ENCODE data around the gene VEGFC. TPM values are rescaled to one million over a fixed set of nuclear protein-coding genes. Genes with fewer than 3 reads are reported as not detected.

Gene VEGFC
- total RNA-seq, 1 donor from 2014 or later, result 0.67 TPM

DNA sequence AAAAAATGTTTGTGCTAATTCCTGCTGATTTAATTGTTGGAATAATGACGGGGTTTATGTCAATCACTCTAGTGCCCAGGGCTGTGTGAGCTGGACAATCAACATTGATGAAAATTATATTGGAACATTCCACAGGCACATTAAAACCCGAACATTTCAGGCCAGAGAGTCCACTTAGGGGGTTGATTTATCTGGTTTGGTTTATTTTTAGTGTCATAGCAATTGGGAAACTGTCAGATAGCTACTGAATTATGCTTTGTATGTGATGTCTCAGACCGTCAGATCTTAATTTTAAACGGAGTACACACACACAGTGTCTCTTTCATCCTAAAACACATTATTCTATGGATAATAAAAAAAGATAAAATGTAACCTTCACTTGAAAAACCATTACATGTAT is 51.5 kb downstream of the VEGFC start:
- no peaks in the 10 kb centered on the region for H3K27me3 Mint-ChIP-seq
- H3K9me3 Mint-ChIP-seq (ENCODE audit: low read depth), result no peaks in the 10 kb centered on the region

DNA sequence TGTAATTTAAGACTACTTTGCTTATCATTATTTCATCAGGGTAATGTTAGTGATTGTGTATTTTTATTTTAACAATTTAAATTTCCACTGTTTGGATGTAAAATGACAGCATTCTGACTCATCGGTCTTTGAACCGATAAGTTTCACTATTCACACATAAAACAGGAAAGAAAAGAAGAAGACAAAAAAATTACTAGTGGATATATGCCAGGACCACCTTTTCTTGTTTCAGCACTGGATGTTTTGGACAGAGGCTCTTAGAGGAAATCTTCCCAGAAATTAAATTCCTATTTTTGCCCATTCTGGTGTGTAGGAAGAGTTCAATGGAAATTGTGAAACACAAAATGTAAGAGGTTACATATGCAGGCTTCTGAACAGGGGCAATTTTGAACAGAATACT is 57.4 kb downstream of the VEGFC start:
- no peaks in the 10 kb centered on the region for H3K36me3 Mint-ChIP-seq (ENCODE audit: insufficient read depth)
- H3K27me3 Mint-ChIP-seq, result no peaks in the 10 kb centered on the region
- TF ChIP-seq, protein P1, sequence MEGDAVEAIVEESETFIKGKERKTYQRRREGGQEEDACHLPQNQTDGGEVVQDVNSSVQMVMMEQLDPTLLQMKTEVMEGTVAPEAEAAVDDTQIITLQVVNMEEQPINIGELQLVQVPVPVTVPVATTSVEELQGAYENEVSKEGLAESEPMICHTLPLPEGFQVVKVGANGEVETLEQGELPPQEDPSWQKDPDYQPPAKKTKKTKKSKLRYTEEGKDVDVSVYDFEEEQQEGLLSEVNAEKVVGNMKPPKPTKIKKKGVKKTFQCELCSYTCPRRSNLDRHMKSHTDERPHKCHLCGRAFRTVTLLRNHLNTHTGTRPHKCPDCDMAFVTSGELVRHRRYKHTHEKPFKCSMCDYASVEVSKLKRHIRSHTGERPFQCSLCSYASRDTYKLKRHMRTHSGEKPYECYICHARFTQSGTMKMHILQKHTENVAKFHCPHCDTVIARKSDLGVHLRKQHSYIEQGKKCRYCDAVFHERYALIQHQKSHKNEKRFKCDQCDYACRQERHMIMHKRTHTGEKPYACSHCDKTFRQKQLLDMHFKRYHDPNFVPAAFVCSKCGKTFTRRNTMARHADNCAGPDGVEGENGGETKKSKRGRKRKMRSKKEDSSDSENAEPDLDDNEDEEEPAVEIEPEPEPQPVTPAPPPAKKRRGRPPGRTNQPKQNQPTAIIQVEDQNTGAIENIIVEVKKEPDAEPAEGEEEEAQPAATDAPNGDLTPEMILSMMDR (IDR thresholded peaks at IDR 0.05; ENCODE audit: unreplicated experiment), result no peak
- DNase-seq (ENCODE audit: low spot score, unreplicated experiment), result no peak
- no peak overlapping the region for H3K4me3 Mint-ChIP-seq (ENCODE audit: low read depth)
- H3K9me3 Mint-ChIP-seq (ENCODE audit: low read depth), result no peaks in the 10 kb centered on the region
- H3K27ac Mint-ChIP-seq, result no peak overlapping the region
- no peaks in the 10 kb centered on the region for H3K4me1 Mint-ChIP-seq (ENCODE audit: low read depth)

More for the DNA sequence above, 51.5 kb downstream of the VEGFC start:
- DNase-seq (ENCODE audit: low spot score, unreplicated experiment), result no peak
- H3K4me3 Mint-ChIP-seq (ENCODE audit: low read depth), result no peak overlapping the region
- no peaks in the 10 kb centered on the region for H3K36me3 Mint-ChIP-seq (ENCODE audit: insufficient read depth)
- H3K4me1 Mint-ChIP-seq (ENCODE audit: low read depth), result no peaks in the 10 kb centered on the region
- TF ChIP-seq, protein P1 (IDR thresholded peaks at IDR 0.05; ENCODE audit: unreplicated experiment), result no peak
- no peak overlapping the region for H3K27ac Mint-ChIP-seq

DNA sequence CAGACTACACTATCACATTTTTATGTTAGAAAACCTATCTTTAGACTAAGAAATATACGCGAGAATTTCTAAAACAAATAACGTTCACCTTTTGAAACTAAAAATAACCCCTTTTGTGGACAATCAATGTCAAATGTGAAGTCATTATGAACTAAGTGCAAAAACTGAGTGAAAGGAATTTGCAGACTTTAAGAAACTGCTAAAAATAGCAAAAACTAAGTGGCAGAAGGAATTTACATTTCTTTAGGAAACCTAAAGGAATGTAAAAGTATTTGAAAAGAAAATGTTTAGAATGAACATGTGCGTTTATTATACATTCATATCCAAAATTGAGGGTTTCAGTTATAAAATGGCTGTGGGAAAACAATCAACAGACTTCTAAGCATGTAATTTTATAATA is 58.3 kb downstream of the VEGFC start:
- no peak overlapping the region for H3K4me3 Mint-ChIP-seq (ENCODE audit: low read depth)
- H3K9me3 Mint-ChIP-seq (ENCODE audit: low read depth), result no peaks in the 10 kb centered on the region
- H3K4me1 Mint-ChIP-seq (ENCODE audit: low read depth), result no peaks in the 10 kb centered on the region
- TF ChIP-seq, protein P1 (IDR thresholded peaks at IDR 0.05; ENCODE audit: unreplicated experiment), result no peak
- no peak overlapping the region for H3K27ac Mint-ChIP-seq
- no peaks in the 10 kb centered on the region for H3K36me3 Mint-ChIP-seq (ENCODE audit: insufficient read depth)
- DNase-seq (ENCODE audit: low spot score, unreplicated experiment), result no peak
- H3K27me3 Mint-ChIP-seq, result no peaks in the 10 kb centered on the region

DNA sequence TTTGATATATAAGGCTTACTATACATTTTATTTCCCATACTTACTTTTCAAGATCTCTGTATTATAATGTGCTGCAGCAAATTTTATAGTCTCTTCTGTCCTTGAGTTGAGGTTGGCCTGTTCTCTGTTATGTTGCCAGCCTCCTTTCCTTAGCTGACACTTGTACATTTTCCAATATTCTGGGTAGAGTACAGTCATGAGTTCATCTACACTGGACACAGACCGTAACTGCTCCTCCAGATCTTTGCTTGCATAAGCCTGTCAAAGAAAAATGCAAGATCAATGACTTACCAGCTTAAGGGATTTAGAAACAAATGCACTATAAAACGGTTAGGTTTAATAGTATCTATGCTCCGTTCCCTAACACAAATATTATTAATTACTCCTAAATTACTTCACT is 63.2 kb downstream of the VEGFC start:
- H3K9me3 Mint-ChIP-seq (ENCODE audit: low read depth), result no peaks in the 10 kb centered on the region
- DNase-seq (ENCODE audit: low spot score, unreplicated experiment), result no peak
- TF ChIP-seq, protein P1 (IDR thresholded peaks at IDR 0.05; ENCODE audit: unreplicated experiment), result no peak
- no peaks in the 10 kb centered on the region for H3K4me1 Mint-ChIP-seq (ENCODE audit: low read depth)
- no peak overlapping the region for H3K27ac Mint-ChIP-seq
- H3K27me3 Mint-ChIP-seq, result no peaks in the 10 kb centered on the region
- no peaks in the 10 kb centered on the region for H3K36me3 Mint-ChIP-seq (ENCODE audit: insufficient read depth)
- no peak overlapping the region for H3K4me3 Mint-ChIP-seq (ENCODE audit: low read depth)

DNA sequence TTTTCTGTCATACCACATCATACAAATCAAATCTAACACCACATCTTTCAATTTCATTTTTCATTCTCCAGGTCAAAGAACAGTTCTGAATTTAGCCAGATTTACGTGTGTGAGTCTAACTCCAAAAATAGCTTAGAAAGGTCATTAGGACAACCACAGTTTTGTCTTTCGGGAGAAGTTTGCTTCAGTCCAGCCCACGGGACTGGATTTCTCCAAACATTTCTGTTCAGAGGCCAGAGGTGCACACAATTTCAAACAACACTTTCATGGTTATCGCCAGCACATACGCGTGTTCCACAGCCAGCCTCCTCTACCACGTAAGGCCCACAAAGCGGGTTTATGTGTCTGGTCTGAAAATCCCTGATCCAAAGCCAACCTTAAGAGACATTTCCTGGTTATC is 65.9 kb downstream of the VEGFC start:
- Mint-ChIP-seq H3K27ac (no peak overlapping the region), H3K27me3 (no peaks in the 10 kb centered on the region), H3K4me3 (ENCODE audit: low read depth) (no peak overlapping the region), H3K9me3 (ENCODE audit: low read depth) (peaks cover under 1% of the 10 kb centered on the region), H3K36me3 (ENCODE audit: insufficient read depth) (no peaks in the 10 kb centered on the region), H3K4me1 (ENCODE audit: low read depth) (no peaks in the 10 kb centered on the region)
- TF ChIP-seq, protein P1 (IDR thresholded peaks at IDR 0.05; ENCODE audit: unreplicated experiment), result no peak
- DNase-seq (ENCODE audit: low spot score, unreplicated experiment), result no peak
